Neural crest cell (in vitro differentiated cells): ENCODE measurements around the gene TSR3. TPM values are rescaled to one million over a fixed set of nuclear protein-coding genes. Genes with fewer than 3 reads are reported as not detected.

Experiments
- DNase-seq: peaks from one replicate; pipeline ENCODE4 v3.0.0; 2021; ENCODE audit warnings: low read depth, mixed read lengths, low spot score
- H3K27ac Mint-ChIP-seq: one replicate; pipeline ENCODE4 v1.8.0; 2021; ENCODE audit warnings: mild to moderate bottlenecking, mixed read lengths; ENCODE audit not compliant: unreplicated experiment
- H3K27me3 Mint-ChIP-seq: 2 replicates; pipeline ENCODE4 v1.8.0; 2021; ENCODE audit warnings: low read depth, mild to moderate bottlenecking, mixed read lengths
- H3K36me3 Mint-ChIP-seq: 2 replicates; pipeline ENCODE4 v1.8.0; 2021; ENCODE audit warnings: low read depth, mild to moderate bottlenecking, mixed read lengths
- H3K4me1 Mint-ChIP-seq: 2 replicates; pipeline ENCODE4 v1.8.0; 2021; ENCODE audit warnings: mixed read lengths
- H3K4me3 Mint-ChIP-seq: one replicate; pipeline ENCODE4 v1.8.0; 2021; ENCODE audit warnings: mild to moderate bottlenecking, mixed read lengths
- H3K9me3 Mint-ChIP-seq: 2 replicates; pipeline ENCODE4 v1.8.0; 2021; ENCODE audit warnings: mixed read lengths
- total RNA-seq: library from RNA; stranded (reverse); gene quantifications from 2 replicates; pipeline ENCODE4 v1.2.1, GENCODE V29; 2021
- TF ChIP-seq, protein P1 (sequence below): fragments of 200-600 bp; sonication (generic); conservative IDR thresholded peaks from 2 replicates; pipeline ENCODE4 v1.5.0; 2021; ENCODE audit warnings: antibody characterized with exemption, mild to moderate bottlenecking

The TSR3 gene
- total RNA-seq, 1 donor from 2014 or later, result 66.2 TPM

DNA sequence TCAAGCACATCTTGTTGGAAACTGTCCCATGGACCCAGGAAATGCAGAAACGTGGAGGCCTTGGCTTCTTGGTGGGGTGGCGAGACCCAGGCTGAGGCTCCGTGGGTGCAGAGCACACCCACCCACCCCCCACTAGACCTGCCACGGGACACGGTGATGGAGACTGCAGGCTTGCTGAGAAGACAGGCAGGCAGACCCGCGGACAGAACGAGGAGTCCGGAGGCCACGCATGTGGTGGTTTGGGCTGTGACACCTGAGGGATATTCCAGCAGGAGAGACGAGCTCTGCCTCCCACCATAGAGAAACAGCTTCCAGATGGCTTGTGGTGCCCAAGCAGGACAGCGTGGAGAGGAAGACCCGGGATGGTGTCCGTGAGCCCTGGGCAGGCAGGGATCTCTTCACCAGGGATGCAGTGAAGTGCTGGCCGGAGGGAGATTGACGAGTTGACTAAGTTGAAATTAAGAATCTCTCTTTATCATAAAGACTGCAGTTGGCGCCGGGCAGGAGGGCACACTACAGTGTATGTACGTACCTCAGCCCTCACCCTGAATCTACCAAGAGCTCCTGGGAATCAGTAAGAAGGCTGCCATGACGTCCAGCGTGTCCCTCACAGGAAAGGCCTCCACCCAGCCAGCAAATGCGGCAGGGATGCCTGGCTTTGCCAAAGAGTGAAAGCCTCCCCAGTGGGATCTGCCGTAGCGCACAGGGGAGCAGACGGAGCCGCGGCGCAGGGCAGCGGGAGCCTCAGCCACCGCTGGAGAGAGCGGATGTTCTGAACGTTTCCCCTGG lies 34.0 kb downstream of the TSR3 start:
- Mint-ChIP-seq H3K27ac (no peak overlapping the region), H3K27me3 (no peaks in the 10 kb centered on the region), H3K4me1 (no peaks in the 10 kb centered on the region), H3K9me3 (no peaks in the 10 kb centered on the region), H3K36me3 (peaks cover 19% of the 10 kb centered on the region), H3K4me3 (peak overlapping the region; percentile 41)
- no peak for DNase-seq
- TF ChIP-seq, protein P1, sequence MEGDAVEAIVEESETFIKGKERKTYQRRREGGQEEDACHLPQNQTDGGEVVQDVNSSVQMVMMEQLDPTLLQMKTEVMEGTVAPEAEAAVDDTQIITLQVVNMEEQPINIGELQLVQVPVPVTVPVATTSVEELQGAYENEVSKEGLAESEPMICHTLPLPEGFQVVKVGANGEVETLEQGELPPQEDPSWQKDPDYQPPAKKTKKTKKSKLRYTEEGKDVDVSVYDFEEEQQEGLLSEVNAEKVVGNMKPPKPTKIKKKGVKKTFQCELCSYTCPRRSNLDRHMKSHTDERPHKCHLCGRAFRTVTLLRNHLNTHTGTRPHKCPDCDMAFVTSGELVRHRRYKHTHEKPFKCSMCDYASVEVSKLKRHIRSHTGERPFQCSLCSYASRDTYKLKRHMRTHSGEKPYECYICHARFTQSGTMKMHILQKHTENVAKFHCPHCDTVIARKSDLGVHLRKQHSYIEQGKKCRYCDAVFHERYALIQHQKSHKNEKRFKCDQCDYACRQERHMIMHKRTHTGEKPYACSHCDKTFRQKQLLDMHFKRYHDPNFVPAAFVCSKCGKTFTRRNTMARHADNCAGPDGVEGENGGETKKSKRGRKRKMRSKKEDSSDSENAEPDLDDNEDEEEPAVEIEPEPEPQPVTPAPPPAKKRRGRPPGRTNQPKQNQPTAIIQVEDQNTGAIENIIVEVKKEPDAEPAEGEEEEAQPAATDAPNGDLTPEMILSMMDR, result no peak

GRCh38 chr16:1316033-1316405 lies 35.7 kb downstream of the TSR3 start:
- H3K27me3 Mint-ChIP-seq, result no peaks in the 10 kb centered on the region
- TF ChIP-seq, protein P1, result no peak
- peaks cover 4% of the 10 kb centered on the region for H3K4me1 Mint-ChIP-seq
- H3K9me3 Mint-ChIP-seq, result no peaks in the 10 kb centered on the region
- H3K36me3 Mint-ChIP-seq, result peaks cover 19% of the 10 kb centered on the region
- H3K4me3 Mint-ChIP-seq, result peak overlapping the region; percentile 34
- H3K27ac Mint-ChIP-seq, result no peak overlapping the region
- no peak for DNase-seq

- H3K27me3 Mint-ChIP-seq, result peaks cover 1% of the 10 kb centered on the region
- TF ChIP-seq, protein P1, result no peak
- H3K27ac Mint-ChIP-seq, result no peak overlapping the region
- peaks cover 20% of the 10 kb centered on the region for H3K36me3 Mint-ChIP-seq
- no peak for DNase-seq
- H3K4me3 Mint-ChIP-seq, result peak overlapping the region; percentile 34
- no peaks in the 10 kb centered on the region for H3K9me3 Mint-ChIP-seq
- peaks cover 10% of the 10 kb centered on the region for H3K4me1 Mint-ChIP-seq
Measured at GRCh38 chr16:1315081-1316032, 36.3 kb downstream of the TSR3 start.

- no peak overlapping the region for H3K27ac Mint-ChIP-seq
- no peaks in the 10 kb centered on the region for H3K9me3 Mint-ChIP-seq
Measured at GRCh38 chr16:1314399-1315068, 37.1 kb downstream of the TSR3 start.

More at GRCh38 chr16:1314399-1315068, 37.1 kb downstream of the TSR3 start:
- TF ChIP-seq, protein P1, result no peak
- peaks cover 14% of the 10 kb centered on the region for H3K4me1 Mint-ChIP-seq
- DNase-seq, result no peak
- H3K4me3 Mint-ChIP-seq, result peak overlapping the region; percentile 34
- peaks cover 23% of the 10 kb centered on the region for H3K36me3 Mint-ChIP-seq
- peaks cover 5% of the 10 kb centered on the region for H3K27me3 Mint-ChIP-seq
